Panc1 (cell line): ENCODE data around the gene BIRC7. TPM values are rescaled to one million over a fixed set of nuclear protein-coding genes. Genes with fewer than 3 reads are reported as not detected.

Source experiments
- ATAC-seq: fragments of 200-7000 bp; cut with Tn5 transposase; 2 replicates; pipeline ENCODE4 v1.9.1; 2020; ENCODE audit warnings: mild to moderate bottlenecking, moderate library complexity
- BruUV-seq: library from RNA; stranded (reverse); fragments of 400-500 nt; replicated peaks from 2 replicates; lab custom pipeline; 2021; lab: Mats Ljungman, UMichigan
- CTCF ChIA-PET: fragments of 300-600 bp; sonication (Branson Sonifier 250); formaldehyde crosslinking; loops from one replicate; lab custom pipeline; 2022; ENCODE audit warnings: antibody characterized with exemption; lab: Charles Lee
- POLR2A ChIA-PET: fragments of 300-600 bp; sonication (Branson Sonifier 250); formaldehyde crosslinking; loops from one replicate; lab custom pipeline; 2022; ENCODE audit warnings: antibody characterized with exemption; lab: Charles Lee
- DNase-seq: peaks from one replicate; pipeline ENCODE4 v3.0.0-alpha.2; 2010; ENCODE audit warnings: low read depth, low spot score
- H3K27ac ChIP-seq: 2 replicates; pipeline ENCODE4 v1.5.1; 2011; ENCODE audit warnings: mild to moderate bottlenecking, low read length, inconsistent platforms
- H3K27me3 ChIP-seq: fragments of 200-500 bp; sonication (Bioruptor generic); 2 replicates; pipeline ENCODE4 v1.6.0; 2014; ENCODE audit warnings: low read length, inconsistent platforms; ENCODE audit not compliant: control insufficient read depth, insufficient read depth
- H3K36me3 ChIP-seq: fragments of 200-500 bp; sonication (Bioruptor generic); 2 replicates; pipeline ENCODE4 v1.5.1; 2014; ENCODE audit warnings: inconsistent platforms, mild to moderate bottlenecking, low read length, moderate library complexity; ENCODE audit not compliant: control insufficient read depth, insufficient read depth
- H3K4me1 ChIP-seq: 2 replicates; pipeline ENCODE4 v1.5.1; 2011; ENCODE audit warnings: inconsistent platforms, mild to moderate bottlenecking, low read length, moderate library complexity; ENCODE audit not compliant: control insufficient read depth, insufficient read depth
- H3K4me3 ChIP-seq, 2 experiments: 2 replicates each; pipeline ENCODE4 v1.5.1; 2011 to 2012; ENCODE audit warnings: low read depth in 2 of 2, low read length in 2 of 2, mild to moderate bottlenecking in 2 of 2, inconsistent platforms in 1 of 2, moderate library complexity in 1 of 2
- H3K9me3 ChIP-seq: fragments of 200-500 bp; sonication (Bioruptor generic); 2 replicates; pipeline ENCODE4 v1.5.1; 2014; ENCODE audit warnings: low read depth, mild to moderate bottlenecking, inconsistent platforms, low read length, moderate library complexity; ENCODE audit not compliant: control insufficient read depth, insufficient read depth
- CTCF ChIP-seq: fragments of 450-650 bp; IDR thresholded peaks from 2 replicates; pipeline ENCODE4 v1.5.1; 2017; ENCODE audit warnings: mild to moderate bottlenecking
- POLR2AphosphoS5 ChIP-seq: IDR thresholded peaks from 2 replicates; pipeline ENCODE4 v1.6.1; 2012; ENCODE audit warnings: mild to moderate bottlenecking, low read depth, low read length, moderate library complexity
- REST ChIP-seq, 2 experiments: IDR thresholded peaks; 2 replicates each; pipeline ENCODE4 v1.6.1; 2011 to 2012; ENCODE audit warnings: low read depth in 2 of 2, control low read depth in 1 of 2, low read length in 1 of 2, mild to moderate bottlenecking in 1 of 2, moderate library complexity in 1 of 2; ENCODE audit not compliant: insufficient read depth in 1 of 2
- SIN3A ChIP-seq: IDR thresholded peaks from 2 replicates; pipeline ENCODE4 v1.6.1; 2012; ENCODE audit warnings: low read depth, mild to moderate bottlenecking, low read length, moderate library complexity, borderline replicate concordance; ENCODE audit not compliant: insufficient read depth
- TCF7L2 ChIP-seq: IDR thresholded peaks from 2 replicates; pipeline ENCODE4 v1.6.1; 2011; ENCODE audit warnings: mild to moderate bottlenecking, low read depth, low read length, inconsistent platforms
- in situ Hi-C: cut with HindIII; loops from 2 replicates; pipeline ENCODE4 v1.10.0; 2016; ENCODE audit warnings: low sequenced_read_pairs, low pct_unique_long_range_greater_than_20kb
- intact Hi-C: fragments of 100-400 bp; cut with micrococcal nuclease; formaldehyde crosslinking; loops from one replicate; pipeline ENCODE4 v1.10.0; 2022; ENCODE audit not compliant: unreplicated experiment
- total RNA-seq: library from RNA; stranded (reverse); gene quantifications from one replicate; pipeline ENCODE4 v1.2.1, GENCODE V29; 2021; ENCODE audit not compliant: unreplicated experiment

Gene BIRC7
- total RNA-seq, 1 experiment from 2014 or later = 9.0 TPM

DNA sequence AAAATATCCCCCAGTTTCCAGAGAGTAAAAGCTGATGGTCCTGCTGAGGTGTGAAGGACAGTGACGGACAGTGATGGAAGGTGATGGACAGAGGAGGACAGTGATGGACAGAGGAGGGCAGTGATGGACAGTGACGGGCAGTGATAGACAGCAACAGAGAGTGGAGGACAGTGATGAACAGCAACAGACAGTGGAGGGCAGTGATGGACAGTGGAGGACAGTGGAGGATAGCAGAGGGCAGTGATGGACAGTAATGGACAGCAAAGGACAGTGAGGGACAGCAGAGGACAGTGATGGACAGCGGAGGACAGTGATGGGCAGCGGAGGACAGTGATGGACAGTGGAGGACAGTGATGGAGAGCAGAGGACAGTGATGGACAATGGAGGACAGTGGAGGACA lies 21.2 kb downstream of the BIRC7 start:
- H3K4me3 ChIP-seq = no peak overlapping the region
- DNase-seq = no peak
- BruUV-seq = no TSS peak
- H3K36me3 ChIP-seq = no peaks in the 10 kb centered on the region
- TF ChIP-seq CTCF = no peak
- no peak for TF ChIP-seq REST (IDR thresholded peaks at IDR 0.05; ENCODE audit: insufficient read depth in 1 of 2, low read depth in 2 of 2, low read length in 1 of 2)
- TF ChIP-seq SIN3A = no peak
- TF ChIP-seq POLR2AphosphoS5 = no peak
- no peak for TF ChIP-seq TCF7L2
- no peak for ATAC-seq
- intact Hi-C loops (no loop called here), in situ Hi-C loops (no loop called here)
- H3K27me3 ChIP-seq = no peaks in the 10 kb centered on the region; the same call in 1 of the 2 replicates
- CTCF ChIA-PET = interaction anchor here (2.5 kb wide), 1 partner anchor 33 kb away, joined by 37 read pairs; no protein-coding TSS in a partner anchor
- H3K4me1 ChIP-seq = peaks cover 3% of the 10 kb centered on the region; the same call in 1 of the 2 replicates
- no peak overlapping the region for H3K27ac ChIP-seq
- no peaks in the 10 kb centered on the region for H3K9me3 ChIP-seq
- POLR2A ChIA-PET = no interaction called here

- Histone ChIP-seq H3K27ac (no peak overlapping the region), H3K4me3 (no peak overlapping the region), H3K9me3 (no peaks in the 10 kb centered on the region), H3K4me1 (peaks cover 3% of the 10 kb centered on the region; the same call in 1 of the 2 replicates), H3K36me3 (no peaks in the 10 kb centered on the region), H3K27me3 (no peaks in the 10 kb centered on the region; the same call in 1 of the 2 replicates)
- intact Hi-C loops = no loop called here
- BruUV-seq = no TSS peak
- CTCF ChIA-PET = no interaction called here
- ATAC-seq = no peak
- no peak for DNase-seq
- TF ChIP-seq REST (IDR thresholded peaks at IDR 0.05; ENCODE audit: insufficient read depth in 1 of 2, low read depth in 2 of 2, low read length in 1 of 2) = no peak
- no peak for TF ChIP-seq POLR2AphosphoS5
- no peak for TF ChIP-seq TCF7L2
- TF ChIP-seq SIN3A = no peak
- no peak for TF ChIP-seq CTCF
- in situ Hi-C loops = no loop called here
- POLR2A ChIA-PET = no interaction called here
Observed at GRCh38 chr20:63257629-63258028, 21.9 kb downstream of the BIRC7 start.
